K562 (cell line): ENCODE data around the gene ADNP. TPM values are rescaled to one million over a fixed set of nuclear protein-coding genes. Genes with fewer than 3 reads are reported as not detected.

Source experiments
- ATAC-seq: fragments of 200-7000 bp; cut with Tn5 transposase; 3 replicates; pipeline ENCODE4 v1.9.1; 2020; ENCODE audit warnings: moderate library complexity
- BruUV-seq: library from RNA; stranded (reverse); fragments of 400-500 nt; replicated peaks from 2 replicates; lab custom pipeline; 2021; lab: Mats Ljungman, UMichigan
- CTCF ChIA-PET: fragments of 300-600 bp; formaldehyde crosslinking; extraction: SDS; loops from one replicate; lab custom pipeline; 2021; ENCODE audit warnings: low intra/inter-chr PET ratio; lab: Yijun Ruan, JAX
- POLR2A ChIA-PET: fragments of 300-600, 350-650 bp; sonication (Branson Sonifier 250); formaldehyde crosslinking; extraction: SDS; loops from one replicate; lab custom pipeline; 2021; ENCODE audit warnings: antibody characterized with exemption, inconsistent platforms; lab: Yijun Ruan, JAX
- DNase-seq, 4 experiments: peaks; one replicate each; pipeline versions ENCODE4 v3.0.0 to v3.0.0-alpha.2; 2011 to 2018; ENCODE audit warnings: low spot score in 3 of 4, mixed read lengths in 3 of 4; ENCODE audit errors: extremely low read depth in 1 of 4
- FAIRE-seq: peaks from 2 replicates; lab custom pipeline; 2011; peaks lifted over from hg19 to GRCh38; lab: Jason Lieb, UNC
- H2AFZ ChIP-seq: 2 replicates; pipeline ENCODE4 v1.6.0; 2011; ENCODE audit warnings: low read depth, low read length, control low read depth, inconsistent platforms
- H3K27ac ChIP-seq: fragments of 200-600 bp; 3 replicates; pipeline ENCODE4 v1.8.0; 2011; ENCODE audit warnings: low read depth, mild to moderate bottlenecking, control low read depth, inconsistent platforms, low read length, moderate library complexity, mixed read lengths; ENCODE audit errors: extremely low read depth
- H3K27me3 ChIP-seq, 2 experiments: fragments of 300-600 bp in 1 of 2; 2 replicates in 1 of 2; 3 replicates in 1 of 2; pipeline versions ENCODE4 v1.6.0 to v1.8.0; 2011; ENCODE audit warnings: inconsistent platforms in 2 of 2, low read length in 2 of 2, mild to moderate bottlenecking in 1 of 2, mixed read lengths in 1 of 2, moderate library complexity in 1 of 2; ENCODE audit not compliant: control insufficient read depth in 2 of 2, insufficient read depth in 2 of 2
- H3K36me3 ChIP-seq: fragments of 300-600 bp; 3 replicates; pipeline ENCODE4 v1.8.0; 2011; ENCODE audit warnings: mild to moderate bottlenecking, low read length, inconsistent platforms; ENCODE audit not compliant: control insufficient read depth, insufficient read depth
- H3K4me1 ChIP-seq, 2 experiments: fragments of 200-600 bp in 1 of 2; replicated peaks in 1 of 2; 2 replicates in 1 of 2; 3 replicates in 1 of 2; pipeline versions ENCODE4 v1.5.1 to v1.8.0; 2011; ENCODE audit warnings: inconsistent platforms in 2 of 2, low read length in 2 of 2, mild to moderate bottlenecking in 1 of 2, mixed read lengths in 1 of 2, moderate library complexity in 1 of 2; ENCODE audit not compliant: control insufficient read depth in 2 of 2, insufficient read depth in 2 of 2
- H3K4me2 ChIP-seq: 2 replicates; pipeline ENCODE4 v1.6.1; 2011; ENCODE audit warnings: low read length, control low read depth, inconsistent platforms, mixed read lengths; ENCODE audit not compliant: insufficient read depth
- H3K4me3 ChIP-seq: fragments of 200-600 bp; sonication (generic), shearing (Covaris generic); 2 replicates; pipeline ENCODE4 v1.5.1; 2016; ENCODE audit warnings: control low read depth, inconsistent platforms
- H3K79me2 ChIP-seq: fragments of 200-600 bp; 3 replicates; pipeline ENCODE4 v1.8.0; 2011; ENCODE audit warnings: low read length, inconsistent platforms; ENCODE audit not compliant: control insufficient read depth, insufficient read depth
- H3K9ac ChIP-seq, 2 experiments: 2 replicates each; pipeline versions ENCODE4 v1.6.0 to v1.6.1; 2011; ENCODE audit warnings: low read depth in 2 of 2, low read length in 2 of 2, control low read depth in 1 of 2, inconsistent platforms in 1 of 2, mild to moderate bottlenecking in 1 of 2, mixed read lengths in 1 of 2; ENCODE audit not compliant: insufficient read depth in 1 of 2
- H3K9me1 ChIP-seq: one replicate; pipeline ENCODE4 v1.6.0; 2011; ENCODE audit warnings: inconsistent platforms, mild to moderate bottlenecking, low read length, moderate library complexity; ENCODE audit not compliant: control insufficient read depth, insufficient read depth
- H3K9me3 ChIP-seq: replicated peaks from 2 replicates; pipeline ENCODE4 v1.5.1; 2011; ENCODE audit warnings: low read depth, low read length, inconsistent platforms; ENCODE audit not compliant: control insufficient read depth, insufficient read depth
- H4K20me1 ChIP-seq: replicated peaks from 2 replicates; pipeline ENCODE4 v1.6.1; 2011; ENCODE audit warnings: low read length, inconsistent platforms, mixed read lengths; ENCODE audit not compliant: control insufficient read depth, insufficient read depth
- EZH2 ChIP-seq: IDR thresholded peaks from 2 replicates; pipeline ENCODE4 v1.6.1; 2012; ENCODE audit warnings: low read depth, mild to moderate bottlenecking, inconsistent platforms, low read length, borderline replicate concordance
- HCFC1 ChIP-seq: IDR thresholded peaks from 2 replicates; pipeline ENCODE4 v1.6.1; 2012; ENCODE audit warnings: low read depth, low read length, improper control_type of control experiment
- HNRNPLL ChIP-seq: fragments of 200-400 bp; formaldehyde crosslinking; IDR thresholded peaks from 2 replicates; pipeline ENCODE4 v1.6.1; 2017; ENCODE audit warnings: low read length, low read depth, mild to moderate bottlenecking; ENCODE audit not compliant: poor library complexity, severe bottlenecking
- JUN ChIP-seq, 2 experiments: sonication (generic) in 1 of 2; formaldehyde crosslinking in 1 of 2; IDR thresholded peaks; 2 replicates each; pipeline versions ENCODE4 v1.6.1 to v1.8.0; 2012 to 2022; ENCODE audit warnings: borderline replicate concordance in 2 of 2, mild to moderate bottlenecking in 2 of 2, improper control_type of control experiment in 1 of 2, low read depth in 1 of 2, low read length in 1 of 2, missing genetic modification reagents in 1 of 2
- MAFG ChIP-seq: fragments of 450-650 bp; conservative IDR thresholded peaks from 2 replicates; pipeline ENCODE4 v1.6.1; 2016; ENCODE audit warnings: missing genetic modification characterization, missing compliant biosample characterization
- NFIC ChIP-seq: fragments of 450-650 bp; IDR thresholded peaks from 2 replicates; pipeline ENCODE4 v1.6.1; 2017; ENCODE audit warnings: mild to moderate bottlenecking, inconsistent platforms
- POLR2H ChIP-seq: IDR thresholded peaks from 2 replicates; pipeline ENCODE4 v1.6.1; 2016; ENCODE audit warnings: missing genetic modification characterization, low read depth, mild to moderate bottlenecking, control low read depth, missing compliant biosample characterization, moderate library complexity
- POLR3G ChIP-seq: IDR thresholded peaks from 2 replicates; pipeline ENCODE4 v1.6.1; 2011; ENCODE audit not compliant: insufficient read length, insufficient replicate concordance; ENCODE audit errors: extremely low read depth
- PRPF4 ChIP-seq: fragments of 200-400 bp; formaldehyde crosslinking; IDR thresholded peaks from one replicate; pipeline ENCODE4 v1.6.1; 2017; ENCODE audit warnings: low read length, low read depth, mild to moderate bottlenecking; ENCODE audit not compliant: insufficient read depth, poor library complexity, severe bottlenecking
- TARDBP ChIP-seq: fragments of 450-650 bp; IDR thresholded peaks from 2 replicates; pipeline ENCODE4 v1.6.1; 2016
- XRCC3 ChIP-seq: fragments of 450-650 bp; IDR thresholded peaks from 2 replicates; pipeline ENCODE4 v1.6.1; 2017; ENCODE audit warnings: mild to moderate bottlenecking, moderate library complexity
- ZNF184 ChIP-seq: sonication (generic); formaldehyde crosslinking; IDR thresholded peaks from 2 replicates; pipeline ENCODE4 v1.5.0; 2020; ENCODE audit warnings: missing genetic modification reagents
- ZNF586 ChIP-seq: fragments of 450-650 bp; formaldehyde crosslinking; conservative IDR thresholded peaks from 2 replicates; pipeline ENCODE4 v1.4.0; 2020; ENCODE audit warnings: mild to moderate bottlenecking, moderate library complexity
- WGBS: fragments of 100-300 bp; shearing (Covaris generic); methylation state at CpG from one replicate; pipeline ENCODE4 v1.1.6; 2016; ENCODE audit warnings: low coverage, mixed read lengths; ENCODE audit not compliant: insufficient coverage; ENCODE audit errors: missing lambda C conversion rate; 5-methylcytosine and 5-hydroxymethylcytosine counted together
- in situ Hi-C: fragments of 300-500 bp; cut with MboI; formaldehyde crosslinking; loops from 4 replicates; pipeline ENCODE4 v1.15.0; 2018; ENCODE audit warnings: inconsistent platforms, mixed read lengths
- intact Hi-C: fragments of 100-400 bp; cut with micrococcal nuclease; formaldehyde crosslinking; loops from 2 replicates; pipeline ENCODE4 v1.14.2; 2022
- polyA plus RNA-seq, 8 experiments: library from polyadenylated mRNA; depleted of rRNA in 4 of 8; stranded (reverse) in 5 of 8; unstranded in 3 of 8; fragments of >200 nt; fragmentation: Nextera tagmentation in 2 of 8; fragmentation: Illumina TruSeq in 1 of 8; extraction: Ambion mirVana in 2 of 8; extraction: Trizol in 1 of 8; gene quantifications; 2 replicates each; pipeline versions ENCODE4 v1.2.1 to v1.2.3, GENCODE V29; 2011 to 2014; ENCODE audit warnings: inconsistent platforms in 1 of 8, missing spikeins in 1 of 8
- total RNA-seq, 7 experiments: library from RNA; depleted of rRNA in 6 of 7; stranded (reverse); fragments of >200 nt in 6 of 7; fragmentation: Illumina TruSeq in 2 of 7; extraction: Trizol in 2 of 7; gene quantifications; 2 replicates each; pipeline versions ENCODE4 v1.2.1 to v1.2.3, GENCODE V29; 2011 to 2021; ENCODE audit warnings: low replicate concordance in 1 of 7
- TF ChIP-seq, protein P1 (sequence below): sonication (generic); formaldehyde crosslinking; IDR thresholded peaks from 2 replicates; pipeline ENCODE4 v1.9.0; 2022; ENCODE audit warnings: mild to moderate bottlenecking, missing genetic modification reagents
- TF ChIP-seq, protein P2 (sequence below): fragments of 250-450 bp; sonication (Bioruptor Pico); IDR thresholded peaks from 2 replicates; pipeline ENCODE4 v1.5.1; 2021; ENCODE audit warnings: mild to moderate bottlenecking
- TF ChIP-seq, protein P3 (sequence below): sonication (generic); formaldehyde crosslinking; IDR thresholded peaks from 2 replicates; pipeline ENCODE4 v1.4.0; 2020; ENCODE audit warnings: mild to moderate bottlenecking, missing genetic modification reagents

ADNP gene
- total and polyA plus RNA-seq, 9 of the 15 experiments (the other 6 are each of a cell fraction or from before 2014, with no cell fraction given), result 17.8 to 59.9 (median 25.3) TPM

DNA sequence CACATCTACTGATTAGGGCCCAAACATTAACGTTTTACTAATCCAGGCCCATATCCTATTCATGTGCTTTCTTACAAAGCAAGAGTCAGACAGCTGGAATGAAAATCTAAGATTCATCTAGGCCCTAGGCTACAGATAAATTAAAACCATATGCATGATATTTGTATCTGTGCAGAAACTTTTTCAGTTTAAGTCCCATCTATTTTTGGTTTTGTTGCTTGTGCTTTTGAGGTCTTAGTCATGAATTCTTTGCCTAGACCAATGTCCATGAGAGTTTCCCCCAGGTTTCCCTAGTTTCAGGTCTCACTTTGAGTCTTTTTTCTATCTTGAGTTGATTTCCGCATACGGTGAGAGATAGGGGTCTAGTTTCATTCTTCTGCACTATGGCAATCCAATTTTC is 20.2 kb downstream of the ADNP start (continued):
- TF ChIP-seq HNRNPLL (no peak), POLR2H (tag) (no peak), ZNF184 (no peak), ZNF586 (no peak), XRCC3 (no peak), NFIC (no peak)
- TF ChIP-seq, protein P1, sequence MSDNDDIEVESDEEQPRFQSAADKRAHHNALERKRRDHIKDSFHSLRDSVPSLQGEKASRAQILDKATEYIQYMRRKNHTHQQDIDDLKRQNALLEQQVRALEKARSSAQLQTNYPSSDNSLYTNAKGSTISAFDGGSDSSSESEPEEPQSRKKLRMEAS (CRISPR knock-in tag), result no peak
- TF ChIP-seq, protein P2, sequence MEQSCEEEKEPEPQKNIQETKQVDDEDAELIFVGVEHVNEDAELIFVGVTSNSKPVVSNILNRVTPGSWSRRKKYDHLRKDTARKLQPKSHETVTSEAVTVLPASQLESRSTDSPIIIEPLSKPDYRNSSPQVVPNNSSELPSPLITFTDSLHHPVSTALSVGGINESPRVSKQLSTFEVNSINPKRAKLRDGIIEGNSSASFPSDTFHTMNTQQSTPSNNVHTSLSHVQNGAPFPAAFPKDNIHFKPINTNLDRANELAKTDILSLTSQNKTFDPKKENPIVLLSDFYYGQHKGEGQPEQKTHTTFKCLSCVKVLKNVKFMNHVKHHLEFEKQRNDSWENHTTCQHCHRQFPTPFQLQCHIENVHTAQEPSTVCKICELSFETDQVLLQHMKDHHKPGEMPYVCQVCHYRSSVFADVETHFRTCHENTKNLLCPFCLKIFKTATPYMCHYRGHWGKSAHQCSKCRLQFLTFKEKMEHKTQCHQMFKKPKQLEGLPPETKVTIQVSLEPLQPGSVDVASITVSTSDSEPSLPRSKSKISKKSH (CRISPR knock-in tag), result no peak

DNA sequence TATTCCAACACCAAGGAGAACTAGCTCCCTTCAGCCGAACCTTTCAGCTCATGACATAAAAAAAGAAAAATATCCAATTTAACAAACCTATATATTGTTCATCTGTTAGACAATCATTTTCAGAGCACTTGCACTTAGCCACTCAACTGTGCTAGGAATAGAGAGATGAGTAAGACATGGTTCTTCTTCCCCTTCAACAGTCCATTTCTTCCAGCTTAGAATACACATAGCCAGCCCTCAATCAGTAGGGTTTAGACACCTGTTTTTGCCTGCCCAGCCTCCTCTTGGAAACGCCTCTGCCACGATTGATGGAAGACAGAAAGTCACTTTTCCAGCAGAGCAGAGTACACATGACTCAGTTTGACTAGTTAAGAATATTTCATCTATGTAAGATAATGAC is 21.8 kb downstream of the ADNP start:
- Histone ChIP-seq H3K9me1 (no peaks in the 10 kb centered on the region), H3K27ac (no peak overlapping the region), H3K4me1 (peaks cover 11 to 30% of the 10 kb centered on the region in 2 experiments), H3K36me3 (peaks cover 62% of the 10 kb centered on the region), H3K4me2 (no peak overlapping the region), H3K9ac (no peak overlapping the region), H2AFZ (no peak overlapping the region), H3K27me3 (no peaks in the 10 kb centered on the region), H3K4me3 (no peak overlapping the region), H3K79me2 (peaks cover 97% of the 10 kb centered on the region), H3K9me3 (no peaks in the 10 kb centered on the region), H4K20me1 (peaks cover 31% of the 10 kb centered on the region)
- ATAC-seq (no peak), FAIRE-seq (no peak), DNase-seq (no peak)
- in situ Hi-C loops (no loop called here), intact Hi-C loops (no loop called here)
- POLR2A ChIA-PET, result interaction anchor here (0.7 to 1.9 kb wide), 5 partner anchors 13 to 115 kb away, joined by 3 to 7 read pairs (median 4); partner anchors contain the start of genes ADNP and BCAS4
- no TSS peak for BruUV-seq
- CTCF ChIA-PET, result no interaction called here
- 94% methylated on average over 3 of the region's 3 CpGs for WGBS
- no peak for TF ChIP-seq MAFG (tag)
- TF ChIP-seq, protein P3, sequence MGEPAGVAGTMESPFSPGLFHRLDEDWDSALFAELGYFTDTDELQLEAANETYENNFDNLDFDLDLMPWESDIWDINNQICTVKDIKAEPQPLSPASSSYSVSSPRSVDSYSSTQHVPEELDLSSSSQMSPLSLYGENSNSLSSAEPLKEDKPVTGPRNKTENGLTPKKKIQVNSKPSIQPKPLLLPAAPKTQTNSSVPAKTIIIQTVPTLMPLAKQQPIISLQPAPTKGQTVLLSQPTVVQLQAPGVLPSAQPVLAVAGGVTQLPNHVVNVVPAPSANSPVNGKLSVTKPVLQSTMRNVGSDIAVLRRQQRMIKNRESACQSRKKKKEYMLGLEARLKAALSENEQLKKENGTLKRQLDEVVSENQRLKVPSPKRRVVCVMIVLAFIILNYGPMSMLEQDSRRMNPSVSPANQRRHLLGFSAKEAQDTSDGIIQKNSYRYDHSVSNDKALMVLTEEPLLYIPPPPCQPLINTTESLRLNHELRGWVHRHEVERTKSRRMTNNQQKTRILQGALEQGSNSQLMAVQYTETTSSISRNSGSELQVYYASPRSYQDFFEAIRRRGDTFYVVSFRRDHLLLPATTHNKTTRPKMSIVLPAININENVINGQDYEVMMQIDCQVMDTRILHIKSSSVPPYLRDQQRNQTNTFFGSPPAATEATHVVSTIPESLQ, result no peak
- no peak for TF ChIP-seq EZH2
- TF ChIP-seq PRPF4, result no peak
- TF ChIP-seq JUN (IDR thresholded peaks at IDR 0.05; ENCODE audit: borderline replicate concordance, low read depth, low read length), result no peak
- no peak for TF ChIP-seq JUN (CRISPR knock-in tag; IDR thresholded peaks at IDR 0.05; ENCODE audit: borderline replicate concordance)
- no peak for TF ChIP-seq HCFC1
- TF ChIP-seq POLR3G, result no peak
- no peak for TF ChIP-seq TARDBP
